ENCODE measurements around the gene EIF5.
A peak's percentile ranks its signal among the peaks of the same experiment; 100 is the strongest.

The EIF5 gene

GRCh38 chr14:103374121-103374520 is 40.1 kb downstream of the EIF5 start:
- peak in 1 of 2 experiments; percentile 33 for DNase-seq

DNA sequence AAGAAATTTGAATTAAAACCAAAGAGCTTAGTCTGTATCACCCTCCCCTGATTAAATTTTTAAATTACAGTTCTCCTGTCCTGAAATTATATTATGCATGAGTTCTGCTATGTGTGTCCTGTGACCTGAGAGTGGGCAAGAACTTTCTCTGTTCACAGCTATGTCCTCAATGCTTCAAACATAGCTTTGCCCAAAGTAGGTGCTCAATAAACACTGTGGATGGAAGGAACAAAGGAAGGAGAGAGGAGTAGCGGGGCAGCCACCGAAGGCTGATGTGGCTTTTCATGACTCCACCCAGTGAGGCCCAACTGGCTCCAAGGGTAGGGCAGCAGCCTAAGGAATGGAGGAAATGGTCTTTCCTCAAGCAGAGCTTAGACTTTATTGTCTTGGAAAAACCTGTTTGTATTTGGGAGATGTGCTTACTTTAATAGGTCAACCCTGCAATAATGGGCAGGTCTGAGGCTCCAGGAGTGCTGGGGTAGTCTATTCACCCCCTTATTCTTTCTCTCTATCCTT is 43.5 kb downstream of the EIF5 start:
- no peak for DNase-seq

- DNase-seq, result no peak
Measured at GRCh38 chr14:103378038-103378854, 44.2 kb downstream of the EIF5 start.

DNA sequence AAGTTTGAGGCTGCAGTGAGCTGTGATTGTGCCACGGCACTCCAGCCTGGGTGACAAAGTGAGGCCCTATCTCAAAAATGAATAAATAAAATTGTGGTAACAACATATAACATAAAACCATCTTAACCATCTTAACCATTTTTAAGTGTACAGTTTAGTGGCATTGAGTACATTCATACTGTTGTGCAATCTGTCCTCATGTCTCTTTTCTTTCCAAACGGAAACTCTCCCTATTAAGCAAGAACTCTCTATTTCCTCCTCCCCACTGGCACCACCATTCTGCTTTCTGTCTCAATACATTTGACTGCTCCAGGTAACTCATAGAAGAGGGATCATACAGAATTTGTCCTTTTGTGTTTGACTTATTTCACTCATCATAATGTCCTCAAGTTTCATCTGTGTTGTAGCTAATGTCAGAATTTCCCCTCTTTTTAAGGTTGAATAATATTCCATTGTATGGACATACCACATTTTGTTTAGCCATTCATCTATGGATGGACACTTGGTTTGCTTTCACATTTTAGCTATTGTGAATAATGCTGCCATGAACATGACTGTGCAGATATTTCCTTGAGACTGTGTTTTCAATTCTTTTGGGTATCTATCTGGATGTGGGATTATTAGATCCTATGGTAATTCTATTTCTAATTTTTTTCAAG is 46.8 kb downstream of the EIF5 start:
- no peak for DNase-seq

- no peak for DNase-seq
Measured at GRCh38 chr14:103382376-103382775, 48.3 kb downstream of the EIF5 start.

- no peak for DNase-seq
Measured at GRCh38 chr14:103384450-103385151, 50.6 kb downstream of the EIF5 start.

DNA sequence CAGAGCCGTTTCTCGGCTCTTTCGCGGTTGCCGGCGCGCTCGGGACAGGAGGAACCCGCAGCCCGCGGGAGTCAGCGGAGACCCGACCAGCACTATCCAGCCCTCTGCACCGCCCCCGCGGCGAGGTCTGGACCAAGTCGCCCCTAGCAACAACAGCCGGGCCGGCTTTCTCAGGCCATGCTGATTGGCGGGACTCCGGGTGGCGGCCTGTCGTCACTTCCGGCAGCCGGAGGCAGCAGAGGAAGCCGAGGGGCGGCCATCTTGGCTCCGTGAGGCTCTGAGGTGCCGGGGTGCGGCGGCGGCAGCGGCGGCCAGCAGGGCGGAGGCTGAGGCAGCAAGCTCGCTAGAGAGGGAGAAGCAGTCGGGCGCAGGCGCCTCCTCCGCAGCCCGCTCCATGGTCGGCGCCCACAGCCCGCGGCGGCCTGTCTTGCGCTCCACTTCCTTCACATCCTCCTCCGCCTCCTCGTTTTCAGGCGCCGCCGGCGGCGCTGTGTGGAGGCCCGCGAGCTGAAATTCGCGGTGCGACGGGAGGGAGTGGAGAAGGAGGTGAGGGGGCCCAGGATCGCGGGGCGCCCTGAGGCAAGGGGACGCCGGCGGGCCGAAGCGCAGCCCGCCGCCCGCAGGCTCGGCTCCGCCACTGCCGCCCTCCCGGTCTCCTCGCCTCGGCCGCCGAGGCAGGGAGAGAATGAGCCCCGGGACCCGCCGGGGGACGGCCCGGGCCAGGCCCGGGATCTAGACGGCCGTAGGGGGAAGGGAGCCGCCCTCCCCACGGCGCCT is 51.3 kb downstream of the EIF5 start, which contains the start of gene MARK3:
TSS of gene MARK3 (plus strand) at position 264 of the 777 bp plus-strand sequence. CDS start 615 bp downstream, outside the sequence.
- peak; percentile 93 to 99 for DNase-seq

- DNase-seq, result peak in 1 of 2 experiments; percentile 17
Measured at GRCh38 chr14:103385929-103386712, 52.1 kb downstream of the EIF5 start.

DNA sequence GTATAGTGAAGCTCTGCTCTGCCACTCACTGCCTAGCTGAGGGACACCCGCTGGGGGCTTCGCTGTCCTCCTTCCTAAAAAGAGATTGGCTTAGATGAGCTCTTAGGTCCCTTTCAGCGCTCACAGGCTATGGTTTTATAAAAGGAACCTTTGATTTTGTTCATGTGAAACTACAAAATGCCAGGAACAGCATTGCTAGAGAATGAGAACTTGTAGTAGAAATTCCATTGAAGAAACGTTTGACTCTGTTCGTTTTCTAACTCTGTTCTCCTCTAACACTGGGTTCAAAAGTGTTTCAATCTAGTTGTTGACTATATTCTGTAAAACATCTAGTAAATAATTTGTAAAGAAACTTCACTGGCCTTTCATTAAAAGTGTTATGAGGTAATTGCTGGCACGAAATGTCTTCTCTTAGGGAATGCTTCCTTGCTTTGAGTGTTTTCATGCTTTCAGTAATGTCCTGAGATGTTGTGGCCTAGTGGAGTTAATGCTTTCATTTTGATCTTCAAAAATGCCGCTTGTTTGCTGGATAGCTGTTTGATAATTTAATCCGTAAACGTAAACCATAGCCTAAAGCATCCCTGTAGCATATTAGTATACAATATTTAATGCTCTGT is 52.8 kb downstream of the EIF5 start:
- no peak for DNase-seq

- DNase-seq, result no peak
Measured at GRCh38 chr14:103388664-103389063, 54.6 kb downstream of the EIF5 start.

DNA sequence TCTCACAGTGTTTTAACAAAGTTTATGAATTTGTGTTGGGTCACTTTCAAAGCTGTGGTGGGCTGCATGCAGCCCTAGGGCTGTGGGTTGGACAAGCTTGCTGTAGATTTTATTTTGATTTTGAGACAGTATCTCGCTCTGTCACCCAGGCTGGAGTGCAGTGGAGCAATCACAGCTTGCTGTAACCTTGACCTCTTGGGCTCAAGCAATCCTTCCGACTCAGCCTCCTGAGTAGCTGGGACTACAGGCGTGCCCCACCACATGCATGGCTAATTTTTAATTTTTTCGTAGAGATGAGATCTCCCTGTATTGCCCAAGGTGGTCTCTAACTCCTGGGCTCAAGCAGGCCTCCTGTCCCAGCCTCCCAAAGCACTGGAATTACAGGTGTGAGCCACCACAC is 56.6 kb downstream of the EIF5 start:
- no peak for DNase-seq

DNA sequence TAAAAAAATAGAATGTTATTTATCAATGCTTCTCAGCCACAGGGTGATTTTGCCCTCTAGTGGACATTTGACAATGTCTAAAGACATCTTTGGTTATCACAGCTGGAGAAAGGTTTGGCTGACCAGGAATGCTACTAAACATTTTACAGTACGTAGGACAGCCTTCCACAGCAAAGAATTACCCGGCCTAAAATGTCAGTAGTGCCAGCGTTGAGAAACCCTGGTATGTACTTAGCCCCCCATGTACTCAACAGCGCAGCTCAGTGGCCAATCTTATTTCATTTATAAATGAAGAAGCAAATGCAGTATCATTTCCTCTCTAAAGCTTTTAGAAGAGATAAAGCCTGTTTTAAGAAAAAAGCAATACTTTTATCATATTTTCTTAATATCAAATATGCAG is 57.0 kb downstream of the EIF5 start:
- peak; percentile 33 to 44 for DNase-seq

- no peak for DNase-seq
Measured at GRCh38 chr14:103392106-103392505, 58.1 kb downstream of the EIF5 start.

DNA sequence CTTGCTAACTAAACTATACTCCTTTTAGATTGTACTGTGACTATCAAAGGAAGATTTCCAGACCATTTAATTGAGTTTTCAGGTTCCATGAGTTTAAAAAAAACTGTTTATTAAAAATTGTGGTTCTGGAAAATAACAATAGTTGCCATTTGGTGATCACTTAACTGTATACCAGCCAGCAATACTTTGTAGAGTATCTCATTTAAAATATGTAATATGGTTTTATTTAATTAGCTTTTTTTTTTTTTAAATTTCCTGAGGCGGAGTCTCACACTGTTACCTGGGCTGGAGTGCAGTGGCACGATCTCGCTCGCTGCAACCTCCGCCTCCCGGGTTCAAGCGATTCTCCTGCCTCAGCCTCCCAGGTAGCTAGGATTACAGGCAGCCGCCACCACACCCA is 58.5 kb downstream of the EIF5 start:
- no peak for DNase-seq

DNA sequence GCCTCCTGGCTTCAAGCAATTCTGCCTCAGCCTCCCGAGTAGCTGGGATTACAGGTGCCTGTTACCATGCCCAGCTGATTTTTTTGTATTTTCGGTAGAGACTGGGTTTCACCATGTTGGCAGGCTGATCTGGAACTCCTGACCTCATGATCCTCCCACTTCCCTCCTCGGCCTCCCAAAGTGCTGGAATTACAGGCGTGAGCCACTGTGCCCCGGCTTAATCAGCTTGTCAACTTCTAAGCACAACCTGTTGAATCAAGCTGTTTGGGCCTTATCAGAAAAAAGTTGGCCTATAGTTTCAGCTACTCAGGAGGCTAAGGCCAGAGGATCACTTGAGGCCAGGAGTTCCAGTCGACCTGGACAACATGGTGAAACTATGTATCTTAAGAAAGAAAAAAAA is 59.0 kb downstream of the EIF5 start:
- no peak for DNase-seq

- DNase-seq, result peak in 1 of 2 experiments; percentile 32
Measured at GRCh38 chr14:103393676-103394626, 59.9 kb downstream of the EIF5 start.
